Stimulated activated CD4-positive, alpha-beta T cell treated with anti-CD3 and anti-CD28 coated beads, Interleukin-1b, Interleukin-23, amount 100 ng/mL, for 24 hours (primary cell): ENCODE measurements around the gene CLCNKB.

Source experiments
- DNase-seq, 4 experiments: peaks; one replicate each; pipeline ENCODE4 v3.0.0-alpha.2; 2020; ENCODE audit warnings: low read depth in 4 of 4, low spot score in 1 of 4

The CLCNKB gene

GRCh38 chr1:16092097-16092922 lies 48.7 kb downstream of the CLCNKB start:
- no peak for DNase-seq

GRCh38 chr1:16092923-16093511 lies 49.4 kb downstream of the CLCNKB start:
- no peak for DNase-seq

DNA sequence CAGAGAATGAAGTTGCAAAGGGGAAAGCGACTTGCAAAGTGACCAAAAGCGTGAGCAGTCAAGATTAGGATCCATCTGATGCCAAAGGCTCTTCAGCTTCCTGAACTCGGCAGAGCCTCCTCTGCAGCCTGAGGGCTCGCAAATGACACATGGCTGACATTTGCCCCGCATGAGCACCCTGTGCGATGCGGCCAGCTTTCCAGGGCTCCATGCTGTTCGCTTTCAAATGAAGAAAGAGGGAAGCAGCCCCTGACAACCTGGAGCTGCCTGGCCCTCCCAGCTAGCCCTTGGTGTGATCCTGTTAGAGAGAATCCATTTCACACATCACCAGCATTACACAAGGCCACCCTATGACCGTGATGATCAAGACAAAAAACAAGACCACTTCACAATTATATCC lies 50.0 kb downstream of the CLCNKB start:
- DNase-seq = no peak

- no peak for DNase-seq
These were observed 51.0 kb downstream of the CLCNKB start for GRCh38 chr1:16094453-16095158.

GRCh38 chr1:16095447-16095846 lies 51.9 kb downstream of the CLCNKB start:
- DNase-seq = no peak

DNA sequence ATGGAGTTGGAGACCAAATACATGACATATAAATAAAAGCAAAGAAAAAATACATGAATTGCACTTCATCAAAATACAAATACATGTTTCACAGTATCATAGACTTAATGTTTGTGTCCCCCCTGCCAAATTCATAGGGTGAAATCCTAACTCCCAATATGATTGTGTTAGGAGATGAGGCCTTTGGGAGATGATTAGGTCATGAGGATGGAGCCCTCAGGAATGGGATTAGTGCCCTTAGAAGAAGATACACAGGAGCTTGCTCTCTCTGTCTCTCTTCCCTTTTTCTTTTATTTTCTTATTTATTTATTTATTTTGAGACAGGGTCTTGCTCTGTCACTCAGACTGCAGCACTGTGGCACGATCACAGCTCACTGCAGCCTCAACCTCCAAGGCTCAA lies 55.8 kb downstream of the CLCNKB start:
- DNase-seq = no peak

- DNase-seq = no peak
These were observed 58.0 kb downstream of the CLCNKB start for GRCh38 chr1:16101623-16102022.
